BJ (cell line): Measurements from ENCODE around the gene ZNF644. TPM values are rescaled to one million over a fixed set of nuclear protein-coding genes. Genes with fewer than 3 reads are reported as not detected.

Experiments used
- CTCF ChIA-PET: fragments of 350-600 bp; formaldehyde crosslinking; extraction: SDS; loops from one replicate; lab custom pipeline; 2021; ENCODE audit warnings: antibody characterized with exemption, inconsistent platforms; lab: Yijun Ruan, JAX
- POLR2A ChIA-PET: fragments of 300-600 bp; sonication (Branson Sonifier 250); formaldehyde crosslinking; extraction: SDS; loops from one replicate; lab custom pipeline; 2021; ENCODE audit warnings: antibody characterized with exemption; lab: Charles Lee
- DNase-seq: peaks from one replicate; pipeline ENCODE4 v3.0.0-alpha.2; 2011; ENCODE audit warnings: low read depth
- H3K27me3 ChIP-seq: 2 replicates; pipeline ENCODE4 v1.6.0; 2011; ENCODE audit warnings: low read length; ENCODE audit not compliant: control insufficient read depth, insufficient read depth
- H3K36me3 ChIP-seq: 2 replicates; pipeline ENCODE4 v1.5.1; 2011; ENCODE audit warnings: low read length; ENCODE audit not compliant: control insufficient read depth, insufficient read depth
- H3K4me3 ChIP-seq: 2 replicates; pipeline ENCODE4 v1.5.1; 2011; ENCODE audit warnings: low read depth, mild to moderate bottlenecking, control low read depth, low read length
- polyA plus RNA-seq: library from polyadenylated mRNA; depleted of rRNA; stranded (reverse); fragments of >200 nt; gene quantifications from 2 replicates; pipeline ENCODE4 v1.2.3, GENCODE V29; 2011
- TF ChIP-seq, protein P1 (sequence below): IDR thresholded peaks from 2 replicates; pipeline ENCODE4 v1.5.1; 2011; ENCODE audit warnings: low read depth, mild to moderate bottlenecking, control low read depth, inconsistent platforms, low read length, moderate library complexity; ENCODE audit not compliant: insufficient read depth

Gene ZNF644
- polyA plus RNA-seq, 1 experiment: 7.3 TPM

DNA sequence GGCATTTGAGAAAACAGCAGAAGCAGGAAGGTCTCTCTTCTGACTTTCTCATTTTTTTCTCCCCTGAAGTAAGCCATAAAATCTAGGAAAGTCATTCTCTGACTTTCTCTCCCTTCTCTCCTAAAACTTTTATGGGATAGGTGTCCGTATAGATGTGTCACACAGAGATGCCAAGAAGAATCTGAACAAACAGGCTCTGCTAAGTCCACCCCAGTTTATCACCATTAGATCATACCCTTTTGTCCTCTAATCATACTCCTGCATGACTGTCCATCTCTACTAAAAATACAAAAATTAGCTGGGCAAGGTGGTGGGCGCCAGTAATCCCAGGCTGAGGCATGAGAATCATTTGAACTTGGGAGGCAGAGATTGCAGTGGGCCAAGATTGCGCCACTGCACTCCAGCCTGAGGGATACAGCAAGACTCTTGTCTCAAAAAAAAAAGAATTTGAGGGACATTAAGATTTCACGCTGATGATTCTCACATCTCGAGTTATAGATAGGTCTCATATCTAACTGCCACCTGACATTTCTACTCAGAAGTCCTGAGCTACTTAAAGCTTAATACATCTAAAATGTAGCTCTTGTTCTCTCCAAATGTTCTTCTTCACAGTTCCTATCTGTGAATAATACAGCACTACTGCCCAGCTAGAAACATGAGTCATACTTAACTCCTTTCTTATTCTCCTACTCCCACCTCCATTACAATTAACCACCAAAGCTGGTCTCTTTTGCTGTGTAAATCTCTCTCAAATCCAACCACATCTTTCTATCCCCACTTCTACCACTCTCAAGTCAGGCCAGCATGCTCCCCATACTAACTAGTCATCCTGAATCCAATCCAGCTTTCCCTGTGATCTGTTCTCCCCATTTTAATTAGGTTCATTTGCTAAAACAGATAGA lies 47.7 kb downstream of the ZNF644 start:
- DNase-seq: no peak
- TF ChIP-seq, protein P1, sequence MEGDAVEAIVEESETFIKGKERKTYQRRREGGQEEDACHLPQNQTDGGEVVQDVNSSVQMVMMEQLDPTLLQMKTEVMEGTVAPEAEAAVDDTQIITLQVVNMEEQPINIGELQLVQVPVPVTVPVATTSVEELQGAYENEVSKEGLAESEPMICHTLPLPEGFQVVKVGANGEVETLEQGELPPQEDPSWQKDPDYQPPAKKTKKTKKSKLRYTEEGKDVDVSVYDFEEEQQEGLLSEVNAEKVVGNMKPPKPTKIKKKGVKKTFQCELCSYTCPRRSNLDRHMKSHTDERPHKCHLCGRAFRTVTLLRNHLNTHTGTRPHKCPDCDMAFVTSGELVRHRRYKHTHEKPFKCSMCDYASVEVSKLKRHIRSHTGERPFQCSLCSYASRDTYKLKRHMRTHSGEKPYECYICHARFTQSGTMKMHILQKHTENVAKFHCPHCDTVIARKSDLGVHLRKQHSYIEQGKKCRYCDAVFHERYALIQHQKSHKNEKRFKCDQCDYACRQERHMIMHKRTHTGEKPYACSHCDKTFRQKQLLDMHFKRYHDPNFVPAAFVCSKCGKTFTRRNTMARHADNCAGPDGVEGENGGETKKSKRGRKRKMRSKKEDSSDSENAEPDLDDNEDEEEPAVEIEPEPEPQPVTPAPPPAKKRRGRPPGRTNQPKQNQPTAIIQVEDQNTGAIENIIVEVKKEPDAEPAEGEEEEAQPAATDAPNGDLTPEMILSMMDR: no peak

DNA sequence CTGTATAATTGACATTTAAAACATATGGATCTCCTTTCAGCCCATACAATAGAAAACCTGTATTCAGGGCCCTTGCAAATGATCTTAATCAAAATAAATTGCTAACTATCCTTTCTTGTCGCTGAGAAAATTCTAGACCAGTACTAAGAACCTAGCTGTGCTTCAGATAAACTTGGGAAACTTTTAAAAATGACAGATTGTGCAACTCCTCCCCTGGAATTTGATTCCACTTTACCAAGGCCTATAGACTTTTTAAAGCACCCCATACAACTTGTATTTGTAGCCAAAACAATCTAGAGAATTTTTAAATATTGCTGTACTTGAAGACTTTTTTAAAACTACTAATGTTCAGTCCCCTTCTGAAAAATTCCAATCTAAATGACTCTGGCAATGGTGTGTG lies 51.6 kb downstream of the ZNF644 start:
- ChIA-PET POLR2A (no interaction called here), CTCF (no interaction called here)
- no peaks in the 10 kb centered on the region for H3K36me3 ChIP-seq
- H3K4me3 ChIP-seq: no peak overlapping the region
- DNase-seq: no peak
- TF ChIP-seq, protein P1: no peak
- H3K27me3 ChIP-seq: no peaks in the 10 kb centered on the region

More for the DNA sequence above, 47.7 kb downstream of the ZNF644 start:
- no peaks in the 10 kb centered on the region for H3K27me3 ChIP-seq
- ChIA-PET CTCF (no interaction called here), POLR2A (no interaction called here)
- no peaks in the 10 kb centered on the region for H3K36me3 ChIP-seq
- no peak overlapping the region for H3K4me3 ChIP-seq

DNA sequence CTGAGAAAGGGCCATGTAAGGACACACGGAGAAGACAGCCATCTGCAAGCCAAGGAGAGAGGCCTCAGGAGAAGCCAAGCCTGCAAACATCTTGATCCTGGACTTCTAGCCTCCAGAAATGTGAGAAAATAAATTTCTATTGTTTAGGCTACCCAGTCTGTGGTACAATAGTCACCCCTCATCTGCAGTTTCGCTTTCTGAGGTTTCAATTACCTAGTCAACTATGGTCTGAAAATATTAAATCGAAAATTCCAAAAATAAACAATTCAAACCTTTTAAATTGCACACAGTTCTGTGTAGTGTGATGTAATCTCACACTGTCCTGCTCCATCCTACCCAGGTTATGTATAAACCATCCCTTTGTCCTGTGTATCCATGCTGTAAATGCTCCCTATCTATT lies 52.6 kb downstream of the ZNF644 start:
- Histone ChIP-seq H3K36me3 (no peaks in the 10 kb centered on the region), H3K4me3 (no peak overlapping the region), H3K27me3 (no peaks in the 10 kb centered on the region)
- POLR2A ChIA-PET: no interaction called here
- DNase-seq: no peak
- CTCF ChIA-PET: no interaction called here
- TF ChIP-seq, protein P1: no peak

DNA sequence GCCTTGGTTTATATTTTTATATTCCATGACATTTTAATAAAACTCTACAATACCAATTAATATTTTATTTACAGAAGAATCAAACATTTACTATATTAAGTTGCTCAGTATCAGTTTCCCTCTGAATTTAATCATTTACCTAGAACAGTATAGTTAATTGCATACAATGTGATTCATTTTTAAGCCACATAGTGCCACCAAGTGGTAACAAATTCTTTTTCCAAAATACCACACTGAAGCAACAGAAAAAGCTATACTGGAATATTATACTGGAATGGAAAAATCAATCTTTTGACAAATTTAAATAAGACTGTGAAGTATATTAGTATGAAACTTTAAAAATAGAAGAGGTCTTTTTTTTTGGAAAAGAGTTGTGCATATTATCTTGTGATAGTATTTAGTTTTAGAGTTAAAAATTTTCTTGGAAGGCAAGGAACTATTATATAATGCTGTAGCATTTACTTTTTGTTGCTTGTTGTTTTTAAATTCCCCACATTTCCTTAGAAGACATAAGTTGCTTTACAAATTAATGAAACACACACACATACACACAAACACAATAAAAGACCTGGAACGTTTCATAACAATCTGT lies 57.3 kb downstream of the ZNF644 start:
- Histone ChIP-seq H3K36me3 (no peaks in the 10 kb centered on the region), H3K27me3 (no peaks in the 10 kb centered on the region), H3K4me3 (no peak overlapping the region)
- POLR2A ChIA-PET: no interaction called here
- CTCF ChIA-PET: interaction anchor here (0.6 to 1.8 kb wide), 5 partner anchors 12 to 552 kb away, joined by 3 to 5 read pairs (median 3); no protein-coding TSS in a partner anchor
- DNase-seq: no peak
- TF ChIP-seq, protein P1: peak; percentile 29; the same call in 1 of the 2 replicates

DNA sequence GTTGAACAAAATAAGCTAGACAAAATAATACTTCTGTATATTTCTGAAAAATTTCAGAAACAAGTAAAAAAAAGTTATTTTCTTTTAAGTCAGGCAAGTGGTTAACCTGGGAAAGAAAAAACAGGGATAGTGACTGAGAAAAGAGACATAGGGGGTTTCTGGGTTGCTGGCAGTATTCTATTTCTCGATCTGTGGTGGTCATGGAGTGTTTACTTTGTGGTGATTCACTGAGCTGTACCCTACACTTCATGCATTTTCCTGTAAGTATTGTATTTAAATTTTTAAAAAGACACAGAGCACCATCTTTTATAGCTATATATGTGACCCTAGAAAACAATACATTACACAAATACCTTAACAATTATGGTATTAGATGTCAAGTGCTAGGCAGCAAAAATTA lies 58.2 kb downstream of the ZNF644 start:
- ChIA-PET CTCF (interaction anchor here (0.7 to 1.8 kb wide), 2 partner anchors 11 to 242 kb away, joined by 3 to 5 read pairs; no protein-coding TSS in a partner anchor), POLR2A (no interaction called here)
- Histone ChIP-seq H3K36me3 (no peaks in the 10 kb centered on the region), H3K4me3 (no peak overlapping the region), H3K27me3 (no peaks in the 10 kb centered on the region)
- TF ChIP-seq, protein P1: no peak
- no peak for DNase-seq
